Loucy (cell line): ENCODE data around the gene TOPAZ1.

Source experiments
- EZH2phosphoT487 ChIP-seq: fragments of 200-600 bp; IDR thresholded peaks from 2 replicates; pipeline ENCODE4 v1.6.1; 2018; ENCODE audit warnings: antibody characterized with exemption, mild to moderate bottlenecking, moderate library complexity, borderline replicate concordance
- TF ChIP-seq, protein P1 (sequence below): fragments of 200-600 bp; sonication (generic); conservative IDR thresholded peaks from 2 replicates; pipeline ENCODE4 v1.5.1; 2014; ENCODE audit warnings: mild to moderate bottlenecking, antibody characterized with exemption, low read length

DNA sequence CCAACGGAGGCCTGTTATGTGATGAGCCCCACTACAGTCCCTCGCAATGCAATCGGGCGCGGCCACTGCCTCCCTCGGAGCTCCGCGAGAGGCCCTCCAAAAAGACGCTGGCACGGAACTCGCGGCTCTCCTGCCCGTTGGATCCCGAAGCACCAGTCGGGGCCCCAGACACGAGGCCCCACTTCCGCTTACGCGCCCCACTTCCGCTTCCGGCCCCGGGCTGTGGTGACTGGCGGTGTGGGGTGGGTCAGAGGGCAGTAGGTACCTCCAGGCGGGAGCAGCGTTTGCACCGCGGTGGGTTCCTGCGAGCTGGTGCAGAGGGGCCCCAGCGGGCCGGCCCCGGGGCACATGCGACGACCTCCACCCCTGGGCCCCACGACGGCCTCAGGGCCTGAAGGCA lies at the start of gene TOPAZ1:
- TF ChIP-seq, protein P1, sequence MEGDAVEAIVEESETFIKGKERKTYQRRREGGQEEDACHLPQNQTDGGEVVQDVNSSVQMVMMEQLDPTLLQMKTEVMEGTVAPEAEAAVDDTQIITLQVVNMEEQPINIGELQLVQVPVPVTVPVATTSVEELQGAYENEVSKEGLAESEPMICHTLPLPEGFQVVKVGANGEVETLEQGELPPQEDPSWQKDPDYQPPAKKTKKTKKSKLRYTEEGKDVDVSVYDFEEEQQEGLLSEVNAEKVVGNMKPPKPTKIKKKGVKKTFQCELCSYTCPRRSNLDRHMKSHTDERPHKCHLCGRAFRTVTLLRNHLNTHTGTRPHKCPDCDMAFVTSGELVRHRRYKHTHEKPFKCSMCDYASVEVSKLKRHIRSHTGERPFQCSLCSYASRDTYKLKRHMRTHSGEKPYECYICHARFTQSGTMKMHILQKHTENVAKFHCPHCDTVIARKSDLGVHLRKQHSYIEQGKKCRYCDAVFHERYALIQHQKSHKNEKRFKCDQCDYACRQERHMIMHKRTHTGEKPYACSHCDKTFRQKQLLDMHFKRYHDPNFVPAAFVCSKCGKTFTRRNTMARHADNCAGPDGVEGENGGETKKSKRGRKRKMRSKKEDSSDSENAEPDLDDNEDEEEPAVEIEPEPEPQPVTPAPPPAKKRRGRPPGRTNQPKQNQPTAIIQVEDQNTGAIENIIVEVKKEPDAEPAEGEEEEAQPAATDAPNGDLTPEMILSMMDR, result no peak
- TF ChIP-seq EZH2phosphoT487, result no peak
